Osteocyte (in vitro differentiated cells): ENCODE data around the gene CEP162. TPM values are rescaled to one million over a fixed set of nuclear protein-coding genes. Genes with fewer than 3 reads are reported as not detected.
A peak's percentile ranks its signal among the peaks of the same experiment; 100 is the strongest.
"Not testable (repeated sequence)": the region's sequence is repeated elsewhere in the genome, so short reads cannot be mapped to it uniquely, and the experiment has no call there.

Experiments used
- DNase-seq: peaks from one replicate; pipeline ENCODE4 v3.0.0; 2021; ENCODE audit warnings: mixed read lengths; ENCODE audit not compliant: unreplicated experiment; ENCODE audit errors: extremely low spot score
- H3K27ac Mint-ChIP-seq: one replicate; pipeline ENCODE4 v1.8.0; 2021; ENCODE audit warnings: mild to moderate bottlenecking, mixed read lengths; ENCODE audit not compliant: unreplicated experiment
- H3K27me3 Mint-ChIP-seq: one replicate; pipeline ENCODE4 v1.8.0; 2021; ENCODE audit warnings: mixed read lengths; ENCODE audit not compliant: unreplicated experiment
- H3K36me3 Mint-ChIP-seq: one replicate; pipeline ENCODE4 v1.8.0; 2021; ENCODE audit warnings: mixed read lengths; ENCODE audit not compliant: unreplicated experiment
- H3K4me1 Mint-ChIP-seq: one replicate; pipeline ENCODE4 v1.8.0; 2021; ENCODE audit warnings: mixed read lengths; ENCODE audit not compliant: unreplicated experiment
- H3K4me3 Mint-ChIP-seq: one replicate; pipeline ENCODE4 v1.8.0; 2021; ENCODE audit warnings: mild to moderate bottlenecking, moderate library complexity, mixed read lengths; ENCODE audit not compliant: unreplicated experiment
- H3K9me3 Mint-ChIP-seq: one replicate; pipeline ENCODE4 v1.8.0; 2021; ENCODE audit warnings: mixed read lengths; ENCODE audit not compliant: unreplicated experiment
- total RNA-seq: library from RNA; stranded (reverse); gene quantifications from 2 replicates; pipeline ENCODE4 v1.2.1, GENCODE V29; 2021
- TF ChIP-seq, protein P1 (sequence below): fragments of 200-600 bp; sonication (generic); IDR thresholded peaks from 2 replicates; pipeline ENCODE4 v1.5.0; 2021; ENCODE audit warnings: antibody characterized with exemption, mild to moderate bottlenecking, moderate library complexity

The CEP162 gene
- total RNA-seq, 1 donor from 2014 or later = 10.1 TPM

DNA sequence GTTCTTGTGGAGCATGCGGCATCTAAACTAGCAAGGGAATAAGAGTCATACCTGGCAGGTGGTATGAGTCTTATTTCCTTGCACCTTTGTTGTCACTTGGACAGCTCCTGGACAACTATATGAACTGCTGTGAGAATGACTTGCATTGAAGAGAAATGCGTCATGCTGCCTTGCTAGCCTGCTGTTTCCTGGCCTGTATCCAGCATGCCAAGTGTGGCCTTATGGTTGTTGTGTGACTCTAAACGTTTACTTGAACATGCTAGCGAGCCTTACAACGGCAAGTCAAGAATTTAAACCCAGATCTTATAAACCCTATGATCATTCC is 90.4 kb downstream of the CEP162 start:
- no peak overlapping the region for H3K4me3 Mint-ChIP-seq
- peaks cover 6% of the 10 kb centered on the region for H3K9me3 Mint-ChIP-seq
- H3K4me1 Mint-ChIP-seq = peaks cover 34% of the 10 kb centered on the region
- no peaks in the 10 kb centered on the region for H3K27me3 Mint-ChIP-seq
- peaks cover 27% of the 10 kb centered on the region for H3K36me3 Mint-ChIP-seq
- no peak for DNase-seq
- peak overlapping the region; percentile 55 for H3K27ac Mint-ChIP-seq
- TF ChIP-seq, protein P1, sequence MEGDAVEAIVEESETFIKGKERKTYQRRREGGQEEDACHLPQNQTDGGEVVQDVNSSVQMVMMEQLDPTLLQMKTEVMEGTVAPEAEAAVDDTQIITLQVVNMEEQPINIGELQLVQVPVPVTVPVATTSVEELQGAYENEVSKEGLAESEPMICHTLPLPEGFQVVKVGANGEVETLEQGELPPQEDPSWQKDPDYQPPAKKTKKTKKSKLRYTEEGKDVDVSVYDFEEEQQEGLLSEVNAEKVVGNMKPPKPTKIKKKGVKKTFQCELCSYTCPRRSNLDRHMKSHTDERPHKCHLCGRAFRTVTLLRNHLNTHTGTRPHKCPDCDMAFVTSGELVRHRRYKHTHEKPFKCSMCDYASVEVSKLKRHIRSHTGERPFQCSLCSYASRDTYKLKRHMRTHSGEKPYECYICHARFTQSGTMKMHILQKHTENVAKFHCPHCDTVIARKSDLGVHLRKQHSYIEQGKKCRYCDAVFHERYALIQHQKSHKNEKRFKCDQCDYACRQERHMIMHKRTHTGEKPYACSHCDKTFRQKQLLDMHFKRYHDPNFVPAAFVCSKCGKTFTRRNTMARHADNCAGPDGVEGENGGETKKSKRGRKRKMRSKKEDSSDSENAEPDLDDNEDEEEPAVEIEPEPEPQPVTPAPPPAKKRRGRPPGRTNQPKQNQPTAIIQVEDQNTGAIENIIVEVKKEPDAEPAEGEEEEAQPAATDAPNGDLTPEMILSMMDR = no peak

DNA sequence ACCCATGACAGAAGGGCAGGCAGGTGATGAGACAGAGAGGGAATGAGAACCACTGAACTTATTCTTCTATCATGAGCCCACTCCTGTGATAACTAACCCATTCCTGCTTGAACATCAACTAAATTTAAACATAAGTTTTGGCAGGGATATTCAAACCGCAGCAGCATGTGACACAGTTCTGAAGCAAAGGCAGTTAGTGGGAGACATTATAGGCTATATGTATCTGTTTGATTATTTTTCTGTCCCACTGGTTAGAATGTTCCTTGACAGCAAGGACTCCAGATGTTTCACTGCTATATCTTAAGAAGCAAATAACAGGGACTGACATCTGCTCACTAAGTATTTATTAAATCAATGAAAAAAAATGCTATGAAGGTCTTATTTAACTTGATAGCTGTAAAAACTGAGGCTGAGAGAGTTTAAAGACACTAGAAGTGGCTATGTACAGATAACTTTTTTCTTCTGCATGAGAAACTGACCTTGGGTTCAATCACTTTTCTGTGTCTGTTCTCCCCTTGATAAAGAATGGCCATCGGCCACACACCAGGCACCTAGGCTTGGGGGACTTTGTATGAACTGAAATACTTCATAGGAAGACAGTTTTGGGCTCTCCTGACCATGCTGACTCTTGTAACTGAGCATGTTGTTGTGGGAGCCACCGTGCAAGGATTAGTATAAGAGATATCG is 90.9 kb downstream of the CEP162 start:
- Mint-ChIP-seq H3K27me3 (no peaks in the 10 kb centered on the region), H3K27ac (peak overlapping the region; percentile 55), H3K9me3 (peaks cover 7% of the 10 kb centered on the region), H3K4me3 (no peak overlapping the region), H3K4me1 (peaks cover 29% of the 10 kb centered on the region), H3K36me3 (peaks cover 27% of the 10 kb centered on the region)
- TF ChIP-seq, protein P1 = no peak
- DNase-seq = no peak

DNA sequence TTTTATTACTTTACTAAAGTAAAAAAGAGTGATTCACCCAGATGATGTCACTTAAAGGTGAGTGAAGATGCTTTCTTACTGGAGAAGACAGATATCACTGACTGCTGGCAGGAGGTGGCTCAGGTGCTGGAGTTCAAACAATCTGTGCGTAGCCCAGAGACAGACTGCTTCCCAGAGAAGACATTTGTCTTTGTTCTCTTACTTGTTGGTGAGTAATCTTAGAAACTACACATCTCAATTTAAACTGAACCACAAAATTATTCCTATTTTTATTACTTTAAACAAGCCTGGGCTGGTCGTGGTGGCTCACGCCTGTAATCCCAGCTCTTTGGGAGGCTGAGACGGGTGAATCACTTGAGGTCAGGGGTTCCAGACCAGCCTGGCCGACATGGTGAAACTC is 92.2 kb downstream of the CEP162 start:
- H3K27ac Mint-ChIP-seq = no peak overlapping the region
- H3K9me3 Mint-ChIP-seq = peaks cover 16% of the 10 kb centered on the region
- H3K4me1 Mint-ChIP-seq = peaks cover 26% of the 10 kb centered on the region
- no peak for DNase-seq
- H3K36me3 Mint-ChIP-seq = peaks cover 28% of the 10 kb centered on the region
- TF ChIP-seq, protein P1 = no peak
- no peak overlapping the region for H3K4me3 Mint-ChIP-seq
- no peaks in the 10 kb centered on the region for H3K27me3 Mint-ChIP-seq

DNA sequence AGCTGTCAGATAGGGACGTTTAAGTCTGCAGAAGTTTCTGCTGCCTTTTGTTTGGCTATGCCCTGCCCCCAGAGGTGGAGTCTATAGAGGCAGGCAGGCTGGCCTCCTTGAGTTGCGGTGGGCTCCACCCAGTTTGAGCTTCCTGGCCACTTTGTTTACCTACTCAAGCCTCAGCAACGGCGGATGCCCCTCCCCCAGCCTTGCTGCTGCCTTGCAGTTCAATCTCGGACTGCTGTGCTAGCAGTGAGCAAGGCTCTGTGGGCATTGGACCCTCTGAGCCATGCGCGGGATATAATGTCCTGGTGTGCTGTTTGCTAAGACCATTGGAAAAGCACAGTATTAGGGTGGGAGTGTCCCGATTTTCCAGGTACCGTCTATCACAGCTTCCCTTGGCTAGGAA is 94.1 kb downstream of the CEP162 start:
- not testable (repeated sequence) for H3K27ac Mint-ChIP-seq, DNase-seq, H3K27me3 Mint-ChIP-seq, H3K4me3 Mint-ChIP-seq
- Mint-ChIP-seq H3K4me1 (peaks cover 17% of the 10 kb centered on the region), H3K9me3 (peaks cover 16% of the 10 kb centered on the region), H3K36me3 (peaks cover 20% of the 10 kb centered on the region)

DNA sequence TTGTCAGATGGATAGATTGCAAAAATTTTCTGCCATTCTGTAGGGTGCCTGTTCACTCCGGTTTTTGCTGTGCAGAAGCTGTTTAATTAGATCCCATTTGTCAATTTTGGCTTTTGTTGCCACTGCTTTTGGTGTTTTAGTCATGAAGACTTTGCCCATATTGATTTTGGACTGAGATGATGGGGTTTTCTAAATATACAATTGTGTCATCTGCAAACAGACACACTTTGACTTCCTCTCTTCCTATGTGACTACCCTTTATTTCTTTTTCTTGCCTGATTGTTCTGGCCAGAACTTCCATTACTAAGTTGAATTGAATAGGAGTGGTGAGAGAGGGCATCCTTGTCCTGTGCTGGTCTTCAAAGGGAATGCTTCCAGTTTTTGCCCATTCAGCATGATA is 97.9 kb downstream of the CEP162 start:
- not testable (repeated sequence) for H3K4me3 Mint-ChIP-seq, H3K27me3 Mint-ChIP-seq, DNase-seq, H3K27ac Mint-ChIP-seq, H3K4me1 Mint-ChIP-seq
- Mint-ChIP-seq H3K9me3 (peaks cover 16% of the 10 kb centered on the region), H3K36me3 (peaks cover 31% of the 10 kb centered on the region)

DNA sequence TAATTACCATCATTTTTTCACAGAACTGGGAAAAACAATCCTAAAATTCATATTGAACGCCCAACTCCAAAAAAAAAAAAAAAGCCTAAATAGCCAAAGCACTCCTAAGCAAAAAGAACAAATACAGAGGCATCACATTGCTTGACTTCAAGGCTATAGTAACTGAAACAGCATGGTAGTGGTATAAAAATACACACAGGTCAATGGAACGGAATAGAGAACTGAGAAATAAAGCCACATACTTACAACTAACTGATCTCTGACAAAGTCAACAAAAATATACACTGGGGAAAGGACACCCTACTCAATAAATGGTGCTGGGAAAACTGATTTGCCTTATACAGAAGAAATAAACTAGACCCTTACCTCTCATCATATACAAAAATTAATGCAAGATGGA is 104.3 kb downstream of the CEP162 start:
- Mint-ChIP-seq H3K36me3 (peaks cover 23% of the 10 kb centered on the region), H3K27ac (no peak overlapping the region), H3K4me3 (no peak overlapping the region), H3K4me1 (no peaks in the 10 kb centered on the region), H3K27me3 (no peaks in the 10 kb centered on the region), H3K9me3 (peaks cover 11% of the 10 kb centered on the region)
- TF ChIP-seq, protein P1 = no peak
- DNase-seq = no peak
